K562 (cell line): ENCODE data around the gene UHMK1.

Source experiments
- CTCF ChIP-seq, 3 experiments: IDR thresholded peaks in 2 of 3; conservative IDR thresholded peaks in 1 of 3; 2 replicates each; pipeline ENCODE4 v1.5.1; 2011 to 2012; ENCODE audit warnings: low read length in 3 of 3, mild to moderate bottlenecking in 3 of 3, control low read depth in 2 of 3, improper control_type of control experiment in 1 of 3, inconsistent platforms in 1 of 3, low read depth in 1 of 3, mixed read lengths in 1 of 3, moderate library complexity in 1 of 3; ENCODE audit not compliant: insufficient read depth in 2 of 3
- RBM25 ChIP-seq: fragments of 200-400 bp; formaldehyde crosslinking; IDR thresholded peaks from 2 replicates; pipeline ENCODE4 v1.6.1; 2018; ENCODE audit warnings: low read length, low read depth, moderate library complexity; ENCODE audit not compliant: severe bottlenecking
- YY1 ChIP-seq, 3 experiments: IDR thresholded peaks; 2 replicates each; pipeline ENCODE4 v1.6.1; 2011; ENCODE audit warnings: low read length in 2 of 3, mild to moderate bottlenecking in 2 of 3, moderate library complexity in 2 of 3, borderline replicate concordance in 1 of 3, control low read depth in 1 of 3, low read depth in 1 of 3; ENCODE audit not compliant: insufficient read depth in 3 of 3, insufficient replicate concordance in 2 of 3, control insufficient read depth in 1 of 3, insufficient read length in 1 of 3; ENCODE audit errors: extremely low read depth in 1 of 3
- ZNF740 ChIP-seq, 3 experiments: fragments of 200-800 bp in 1 of 3; sonication (Bioruptor generic) in 1 of 3; sonication (generic) in 1 of 3; formaldehyde crosslinking in 1 of 3; IDR thresholded peaks; 2 replicates each; pipeline versions ENCODE4 v1.6.1 to v1.8.0; 2016 to 2022; ENCODE audit warnings: mild to moderate bottlenecking in 2 of 3, missing compliant biosample characterization in 2 of 3, missing genetic modification characterization in 2 of 3, missing genetic modification reagents in 1 of 3

GRCh38 chr1:162466797-162467196 is 30.8 kb upstream of the UHMK1 start:
- TF ChIP-seq ZNF740 (CRISPR knock-in tag; IDR thresholded peaks at IDR 0.05) (no peak), ZNF740 (tag; IDR thresholded peaks at IDR 0.05) (no peak), RBM25 (no peak), CTCF (IDR thresholded peaks at IDR 0.05 in 2 of 3, conservative IDR thresholded peaks at IDR 0.05 in 1 of 3; ENCODE audit: insufficient read depth in 2 of 3, low read depth in 1 of 3, low read length in 3 of 3) (no peak), YY1 (IDR thresholded peaks at IDR 0.05; ENCODE audit: borderline replicate concordance in 1 of 3, control insufficient read depth in 1 of 3, extremely low read depth in 1 of 3, insufficient read depth in 3 of 3, insufficient read length in 1 of 3, insufficient replicate concordance in 2 of 3, low read depth in 1 of 3, low read length in 2 of 3) (no peak)
